HG03439 (cell line): ENCODE measurements around the gene CDKL2.

Experiments used
- ATAC-seq: cut with Tn5 transposase; IDR thresholded peaks from one replicate; pipeline ENCODE4 v1.9.1; 2021; ENCODE audit warnings: mild to moderate bottlenecking, moderate library complexity; ENCODE audit not compliant: unreplicated experiment

CDKL2 gene

DNA sequence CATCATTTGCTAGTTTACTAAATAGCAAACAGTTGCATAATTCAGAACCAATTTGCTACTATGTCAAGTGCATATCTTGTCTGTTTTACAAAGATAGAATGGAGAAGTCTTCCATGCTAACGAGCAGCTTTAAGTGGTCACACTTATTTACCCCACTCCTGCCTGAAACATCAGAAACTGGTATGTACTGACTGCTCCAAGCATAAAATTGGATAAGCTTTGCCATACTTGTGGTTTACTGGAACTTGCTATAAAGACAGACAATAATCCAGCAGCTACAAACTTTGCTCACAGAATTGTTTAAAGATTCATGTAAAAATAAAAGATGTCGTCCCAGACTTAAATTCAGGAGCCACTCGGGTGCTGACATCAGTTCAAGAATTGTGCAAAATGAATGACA is 13.3 kb upstream of the CDKL2 start:
- ATAC-seq = no peak

DNA sequence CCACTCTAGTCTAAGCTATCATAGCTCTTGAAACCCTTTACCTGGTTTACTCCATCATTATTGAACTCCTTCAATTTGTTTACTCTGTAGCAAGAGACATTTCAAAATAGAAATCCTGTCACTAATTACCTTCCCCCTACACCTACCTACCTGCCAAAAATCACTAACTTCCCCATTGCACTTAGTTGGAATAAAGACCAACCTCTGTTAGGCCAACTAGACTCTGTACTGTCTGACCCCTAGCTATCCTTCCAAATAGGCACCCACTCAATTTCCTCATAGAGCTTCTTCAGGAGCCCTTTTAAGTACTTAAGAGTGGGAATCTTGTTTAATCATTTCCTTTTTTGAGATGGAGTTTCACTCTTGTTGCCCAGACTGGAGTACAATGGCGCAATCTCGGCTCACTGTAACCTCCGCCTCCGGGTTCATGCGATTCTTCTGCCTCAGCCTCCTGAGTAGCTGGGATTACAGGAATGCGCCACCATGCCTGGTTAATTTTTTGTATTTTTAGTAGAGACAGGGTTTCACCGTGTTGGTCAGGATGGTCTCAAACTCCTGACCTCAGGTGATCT is 8.9 kb upstream of the CDKL2 start:
- ATAC-seq = no peak

DNA sequence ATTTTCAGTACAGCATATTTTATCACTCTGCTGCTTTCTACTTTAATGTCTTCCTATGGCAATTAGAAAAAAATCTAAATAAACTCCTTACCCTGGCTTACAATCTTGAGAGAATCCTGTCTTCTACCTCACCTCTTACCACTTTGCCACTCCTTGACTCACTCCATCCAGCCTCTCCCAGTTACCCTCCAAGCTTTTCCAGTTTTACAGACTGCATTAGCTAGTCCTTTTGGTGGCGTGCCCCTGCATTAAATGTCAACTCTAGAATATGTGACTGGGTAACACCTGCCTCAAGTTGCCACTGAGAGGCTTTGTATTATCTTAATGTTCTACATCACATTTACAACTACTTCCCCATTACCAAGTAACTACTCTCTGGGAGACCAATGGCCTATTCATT is 7.5 kb upstream of the CDKL2 start:
- ATAC-seq = no peak

DNA sequence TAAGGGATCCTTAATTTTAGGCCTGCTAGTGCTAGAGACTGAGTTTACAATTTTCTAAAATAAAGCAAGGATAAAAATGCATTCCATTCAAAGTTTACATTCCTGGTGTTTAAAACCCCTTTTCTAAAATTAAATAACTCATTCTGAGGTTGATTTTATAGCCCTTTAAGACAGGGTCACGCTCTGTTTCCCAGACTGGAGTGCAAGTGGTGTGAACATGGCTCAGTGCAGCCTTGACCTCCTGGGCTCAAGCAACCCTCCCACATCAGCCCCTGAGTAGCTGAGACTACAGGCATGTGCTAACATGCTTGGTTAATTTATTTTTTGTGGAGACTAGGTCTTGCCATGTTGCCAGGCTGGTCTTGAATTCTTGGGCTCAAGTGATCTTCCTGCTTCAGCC is 6.8 kb upstream of the CDKL2 start:
- no peak for ATAC-seq

DNA sequence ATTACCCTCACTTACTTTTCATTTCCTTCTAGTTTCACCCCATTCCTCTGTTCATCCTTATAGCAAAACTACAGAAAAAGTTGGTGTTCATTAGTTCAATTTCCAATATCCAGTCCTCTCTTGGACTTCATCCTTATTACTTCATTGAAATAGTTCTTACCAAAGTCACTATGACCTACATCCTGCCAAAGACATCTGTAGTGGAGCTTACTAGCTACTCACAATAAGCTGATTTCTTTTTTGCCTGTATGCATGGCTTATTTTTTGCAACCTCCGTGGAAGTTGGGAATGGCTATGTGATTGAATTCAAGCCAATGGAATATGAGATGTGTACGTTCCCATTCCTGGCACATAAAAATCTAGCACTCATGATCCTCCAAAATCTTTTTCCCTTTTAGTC is 4.6 kb upstream of the CDKL2 start:
- no peak for ATAC-seq

DNA sequence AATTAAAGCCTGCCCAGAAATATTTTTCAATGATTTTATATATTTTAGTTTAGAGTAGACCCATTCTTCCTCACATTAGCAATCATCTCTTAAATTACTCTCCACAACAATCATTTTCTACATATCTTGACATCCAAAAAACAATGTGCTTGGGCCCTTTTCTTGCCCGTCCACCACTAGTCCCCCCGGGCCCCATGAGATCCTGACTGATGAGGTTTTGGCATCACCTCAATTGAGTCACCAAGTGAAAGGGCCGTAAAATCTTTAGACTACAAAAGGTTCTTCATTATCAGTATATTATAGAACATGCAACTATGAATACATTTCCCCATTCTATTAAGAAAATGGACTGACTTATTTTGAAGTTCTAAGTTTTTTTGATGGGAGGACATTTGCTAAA is 4.0 kb upstream of the CDKL2 start:
- no peak for ATAC-seq

DNA sequence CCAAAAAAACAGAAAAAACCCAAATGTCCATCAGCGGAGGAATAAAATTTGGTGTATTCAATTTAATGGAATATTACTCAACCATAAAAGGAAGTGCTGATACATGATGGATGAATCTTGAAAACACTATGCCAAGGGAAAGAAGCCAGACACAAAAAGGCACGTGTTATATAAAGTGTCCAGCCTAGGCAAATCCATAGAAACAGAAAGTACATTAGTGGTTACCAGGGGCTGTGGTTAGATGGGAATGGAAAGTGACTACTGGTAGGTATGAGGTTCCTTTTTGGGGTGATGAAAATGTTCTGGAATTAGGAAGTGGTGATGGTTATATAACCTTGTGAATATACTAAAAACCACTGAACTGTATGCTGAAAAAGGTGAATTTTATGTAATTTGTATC is 3.5 kb upstream of the CDKL2 start:
- no peak for ATAC-seq

DNA sequence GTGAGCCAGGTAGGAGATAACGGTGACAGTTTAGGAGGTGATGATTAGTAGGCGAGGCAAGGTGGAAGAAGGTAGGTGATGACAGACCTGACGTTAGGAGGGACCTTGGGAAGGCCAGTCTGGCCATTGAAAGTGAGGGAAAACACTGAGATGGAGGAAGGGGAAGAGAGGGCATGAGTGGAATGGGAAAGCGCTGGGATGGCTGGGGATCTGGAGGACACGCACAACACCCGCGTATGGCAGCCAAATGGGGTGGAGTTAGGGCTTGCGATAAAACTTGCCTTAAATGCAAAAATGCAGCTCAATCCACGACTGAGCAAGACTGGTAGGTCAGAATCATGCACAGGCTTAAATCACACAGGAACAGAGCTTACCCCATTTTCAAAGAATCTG is 605 bp upstream of the CDKL2 start:
- no peak for ATAC-seq

DNA sequence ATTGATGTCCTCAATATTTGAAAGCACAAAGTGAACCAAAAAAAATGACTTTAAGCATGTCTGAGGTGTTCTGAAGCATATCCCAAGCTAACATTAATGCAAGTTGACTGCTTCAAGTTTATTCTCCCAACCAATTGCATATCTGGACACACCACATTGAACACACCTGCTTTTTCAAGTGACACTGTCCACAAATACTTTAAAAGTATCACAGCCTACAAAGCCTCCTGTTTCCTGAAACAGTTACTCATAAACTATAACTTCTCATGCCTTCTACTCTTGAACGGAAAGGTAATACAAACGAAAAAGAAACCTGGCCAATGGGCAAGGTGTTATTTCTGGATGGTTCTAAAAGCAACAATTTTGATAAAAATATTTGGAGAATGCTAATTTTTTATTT is 1.1 kb downstream of the CDKL2 start:
- ATAC-seq = no peak

DNA sequence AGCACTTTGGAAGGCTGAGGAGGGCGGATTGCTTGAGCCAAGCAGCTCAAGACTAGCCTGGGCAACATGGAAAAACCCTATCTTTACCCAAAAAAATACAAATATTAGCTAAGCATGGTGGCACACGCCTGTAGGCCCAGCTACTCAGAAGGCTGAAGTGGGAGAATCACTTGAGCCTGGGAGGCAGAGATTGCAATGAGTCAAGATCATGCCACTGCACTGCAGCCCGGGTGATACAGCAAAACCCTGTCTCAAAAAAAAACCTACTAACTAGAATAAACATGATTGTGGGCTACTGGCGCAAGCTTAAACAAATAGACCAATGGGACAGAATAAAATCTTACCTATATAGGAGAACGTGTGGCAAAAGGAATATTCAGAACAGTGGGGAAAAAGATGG is 7.3 kb downstream of the CDKL2 start:
- ATAC-seq = no peak

DNA sequence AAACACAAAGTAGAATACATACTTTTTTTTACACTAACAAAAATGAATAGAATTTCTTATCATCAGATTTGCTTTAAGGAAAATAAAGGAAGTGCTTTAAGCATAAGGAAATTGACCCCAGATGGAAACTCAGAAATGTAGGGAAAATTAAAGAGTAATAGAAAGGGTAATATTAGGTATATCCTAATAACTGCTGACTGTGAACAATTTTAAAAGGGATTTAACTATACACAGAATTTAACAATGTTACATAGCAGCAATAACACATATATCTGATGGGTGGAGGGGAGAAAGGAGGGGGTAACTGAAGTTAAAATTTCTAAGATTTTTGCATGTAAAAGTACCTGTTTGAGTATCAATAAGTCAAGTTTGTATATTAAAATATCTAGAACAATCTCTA is 8.6 kb downstream of the CDKL2 start:
- ATAC-seq = no peak

DNA sequence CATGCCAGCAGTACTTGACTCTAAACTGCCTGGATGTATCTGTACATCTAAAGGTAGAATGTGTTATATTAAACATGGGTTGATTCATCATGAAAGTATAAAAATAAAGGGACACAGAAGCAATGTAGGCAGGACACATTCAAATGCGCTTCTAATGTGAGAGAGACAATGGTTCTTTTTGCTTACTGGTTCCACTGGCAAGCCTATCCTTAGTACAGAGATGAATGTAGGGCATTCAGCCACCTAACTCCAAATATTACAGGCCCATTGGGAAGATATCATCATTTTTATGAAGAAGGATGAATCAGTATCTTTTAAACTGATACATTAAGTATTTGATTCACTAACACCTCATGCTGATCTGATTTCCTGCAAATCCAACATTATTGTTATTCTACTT is 18.0 kb downstream of the CDKL2 start:
- ATAC-seq = no peak

DNA sequence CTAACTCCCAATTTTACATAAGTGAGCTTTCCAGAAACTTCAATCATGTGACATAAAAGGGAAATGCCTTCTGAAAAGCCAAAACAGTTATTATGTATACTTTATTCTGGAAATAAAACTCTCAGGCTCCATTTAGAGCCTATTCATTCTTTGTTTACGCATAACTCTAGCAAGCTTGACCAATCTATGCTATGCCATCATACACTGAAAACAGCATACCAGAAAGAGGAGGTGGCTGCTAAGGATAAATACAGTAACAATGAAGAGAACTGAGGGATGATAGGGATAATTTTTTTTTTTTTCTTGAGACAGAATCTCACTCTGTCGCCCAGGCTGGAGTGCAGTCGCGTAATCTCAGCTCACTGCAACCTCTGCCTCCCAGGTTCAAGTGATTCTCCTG is 24.4 kb downstream of the CDKL2 start:
- ATAC-seq = no peak

DNA sequence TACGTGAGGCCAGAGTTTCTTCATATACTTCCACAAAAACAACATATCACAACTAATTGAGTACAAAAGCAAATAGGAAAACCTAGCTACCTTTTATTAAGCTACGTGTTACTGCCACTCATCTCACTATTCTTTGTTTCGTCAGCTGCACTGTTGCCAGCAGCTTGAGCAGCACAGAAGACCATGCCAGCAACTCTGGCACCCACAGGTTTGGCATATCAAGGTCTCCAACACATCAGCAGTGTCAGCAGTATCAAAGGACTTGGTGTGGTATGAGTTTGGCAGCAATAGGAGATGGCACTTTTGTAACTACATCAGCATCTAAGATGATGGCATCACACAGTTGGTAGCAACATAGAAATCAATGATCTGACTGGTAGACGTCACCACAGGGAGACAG is 30.7 kb downstream of the CDKL2 start:
- no peak for ATAC-seq

DNA sequence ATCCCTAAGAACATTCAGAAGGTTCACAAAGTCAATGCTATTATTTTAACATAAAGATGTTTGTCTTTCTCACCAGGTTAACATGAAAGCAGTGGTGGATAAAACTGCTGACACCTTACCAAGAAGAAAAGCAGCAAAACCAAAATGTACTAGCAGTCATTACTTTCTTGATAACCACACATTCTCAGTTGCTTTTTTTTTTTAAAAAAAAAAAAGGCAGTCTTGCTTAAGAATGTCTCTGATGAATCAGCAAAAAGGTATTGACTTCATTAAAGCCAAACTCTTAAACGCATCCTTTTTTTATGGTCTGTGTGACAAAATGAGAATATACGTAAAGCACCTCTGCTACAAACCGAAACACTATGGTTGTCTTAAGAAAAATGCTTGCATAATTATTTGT is 31.9 kb downstream of the CDKL2 start:
- ATAC-seq = no peak

DNA sequence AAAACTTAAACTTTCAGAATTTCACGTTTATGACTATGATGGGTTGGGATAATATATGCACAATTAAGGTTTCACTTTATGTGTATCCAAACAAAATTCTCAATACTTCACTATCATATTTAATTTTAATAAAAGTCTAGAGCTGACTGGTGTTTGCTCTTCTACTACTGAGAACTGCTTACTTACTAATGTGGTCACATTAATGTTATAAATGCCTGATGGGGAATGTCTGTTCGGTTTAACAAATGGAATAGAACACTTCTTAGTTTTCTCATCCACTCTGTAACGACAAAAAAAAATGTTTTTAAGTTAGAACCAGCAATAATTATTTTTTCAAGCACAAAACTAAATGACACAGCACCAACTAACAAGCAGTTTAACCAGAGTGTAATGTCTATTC is 34.3 kb downstream of the CDKL2 start:
- ATAC-seq = no peak

DNA sequence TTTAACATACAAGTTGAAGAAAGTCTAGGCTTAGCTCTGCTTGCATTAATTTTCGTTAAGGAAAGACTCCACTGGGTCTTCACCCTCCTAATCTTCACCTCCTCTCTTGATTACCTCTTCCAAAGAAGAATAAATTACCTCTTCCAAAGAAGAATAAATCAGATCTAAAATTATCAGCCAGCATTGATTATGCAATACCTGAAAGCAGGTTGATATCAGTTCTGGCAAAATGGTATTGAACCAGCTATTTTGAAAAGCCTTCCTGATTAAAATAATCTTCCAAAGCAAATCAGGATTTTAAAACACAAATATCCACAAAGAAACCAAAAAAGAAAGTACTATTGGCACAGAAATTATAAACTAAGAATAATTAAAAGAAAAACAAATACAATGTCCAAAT is 36.9 kb downstream of the CDKL2 start:
- ATAC-seq = no peak

DNA sequence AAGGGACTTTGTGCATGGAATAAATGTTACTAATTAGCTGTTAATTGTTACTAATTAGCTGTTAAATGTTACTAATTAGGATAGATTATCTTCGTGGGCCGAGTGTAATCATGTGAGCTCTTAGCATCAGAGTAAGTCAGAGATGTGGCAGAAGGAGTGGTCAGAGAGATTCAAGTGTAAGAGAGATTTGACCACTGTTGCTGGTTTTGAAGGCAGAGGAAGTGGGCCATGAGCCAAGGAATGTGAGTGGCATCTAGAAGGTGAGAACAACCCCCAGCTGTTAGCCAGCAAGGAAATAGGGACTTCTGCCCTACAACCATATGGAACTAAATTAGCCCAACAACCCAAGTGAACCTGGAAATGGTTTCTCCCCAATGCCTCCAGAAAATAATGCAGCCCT is 46.3 kb downstream of the CDKL2 start:
- ATAC-seq = no peak

DNA sequence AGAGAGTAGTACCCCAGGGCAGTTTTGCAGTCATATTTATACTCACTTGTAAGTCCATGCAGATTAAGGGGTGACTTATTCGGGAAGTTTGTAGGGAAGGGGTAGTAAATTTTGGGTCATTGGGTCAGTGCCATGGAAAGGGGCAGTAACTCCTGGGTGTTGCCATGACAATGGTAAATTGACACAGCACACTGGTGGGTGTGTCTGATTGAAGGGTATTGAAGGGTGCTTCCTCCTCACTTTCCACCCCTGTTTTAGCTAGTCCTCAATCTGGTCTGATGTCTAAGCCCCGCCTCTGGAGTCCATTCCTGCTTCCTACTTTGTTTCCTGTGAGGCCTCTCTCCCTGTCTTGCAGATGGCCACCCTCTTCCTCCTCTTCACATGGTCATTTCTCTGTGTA is 62.6 kb downstream of the CDKL2 start:
- ATAC-seq = no peak

DNA sequence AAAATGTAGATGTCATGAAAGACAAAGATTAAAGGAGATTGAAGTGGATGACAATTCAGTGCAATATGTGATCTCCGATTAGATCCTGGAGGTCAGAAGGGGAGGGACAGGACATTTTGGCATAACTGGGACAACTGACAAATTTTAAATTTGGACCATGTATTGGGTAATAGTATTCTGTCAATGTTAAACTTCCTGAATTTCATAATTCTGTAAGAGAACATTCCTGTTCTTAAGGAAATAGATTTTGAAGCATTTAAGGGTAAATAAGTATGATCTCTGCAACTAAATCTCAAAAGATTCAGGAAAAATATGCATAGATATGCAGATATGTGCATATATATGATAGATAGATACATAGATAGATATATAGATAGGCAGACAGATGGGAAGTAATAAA is 63.4 kb downstream of the CDKL2 start:
- ATAC-seq = no peak

DNA sequence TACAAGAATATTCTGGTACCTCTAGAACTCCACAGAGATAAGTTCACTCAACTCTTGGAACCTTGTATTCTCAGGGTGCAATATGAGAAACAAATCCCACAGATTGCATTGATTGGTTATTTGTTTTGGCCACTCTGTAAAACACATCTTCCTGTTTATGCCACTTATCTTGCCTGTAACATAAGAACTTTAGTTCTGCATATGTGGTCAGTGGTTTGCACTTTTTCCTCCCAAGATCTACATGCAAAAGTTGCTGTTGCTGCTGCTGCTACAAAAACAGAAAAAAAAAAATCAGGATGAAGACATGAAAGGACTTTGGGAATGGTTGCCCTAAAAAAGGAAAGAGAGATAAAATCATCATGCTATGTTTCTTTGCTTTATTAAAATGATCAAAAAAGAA is 64.8 kb downstream of the CDKL2 start:
- no peak for ATAC-seq

DNA sequence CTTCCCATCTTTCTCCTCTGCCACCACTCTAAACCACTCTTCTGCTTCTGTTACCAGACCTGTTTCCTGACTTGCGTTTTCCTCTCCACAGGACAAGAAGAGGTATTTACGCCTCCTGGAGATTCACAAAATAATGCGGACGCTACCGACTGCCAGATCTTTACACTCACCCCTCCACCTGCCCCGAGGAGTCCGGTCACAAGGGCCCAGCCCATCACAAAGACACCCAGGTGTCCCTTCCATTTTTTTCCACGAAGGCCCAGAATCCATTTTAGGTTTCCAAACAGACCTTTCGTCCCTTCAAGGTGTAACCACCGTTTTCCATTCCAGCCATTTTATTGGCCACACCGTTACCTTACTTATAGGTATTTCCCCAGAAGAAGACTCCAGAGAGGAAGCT is 66.3 kb downstream of the CDKL2 start:
- no peak for ATAC-seq

DNA sequence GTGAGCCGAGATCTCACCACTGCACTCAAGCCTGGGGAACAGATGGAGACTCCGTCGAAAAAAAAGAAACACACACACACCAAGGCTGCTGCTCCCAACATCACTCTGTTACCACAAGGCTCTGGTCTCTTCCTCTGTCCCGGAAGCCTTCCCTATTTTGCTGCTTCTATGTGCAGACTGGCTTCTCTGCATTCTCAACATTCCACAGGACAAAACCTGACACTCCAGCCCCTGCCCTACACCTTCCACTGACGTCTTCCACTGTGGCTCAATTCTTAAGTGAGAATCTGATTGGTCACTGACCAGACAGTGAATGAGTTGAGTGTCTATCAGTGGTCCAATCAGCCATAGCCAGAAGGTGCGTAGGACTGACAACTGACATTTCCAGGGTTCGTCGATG is 68.5 kb downstream of the CDKL2 start:
- no peak for ATAC-seq

DNA sequence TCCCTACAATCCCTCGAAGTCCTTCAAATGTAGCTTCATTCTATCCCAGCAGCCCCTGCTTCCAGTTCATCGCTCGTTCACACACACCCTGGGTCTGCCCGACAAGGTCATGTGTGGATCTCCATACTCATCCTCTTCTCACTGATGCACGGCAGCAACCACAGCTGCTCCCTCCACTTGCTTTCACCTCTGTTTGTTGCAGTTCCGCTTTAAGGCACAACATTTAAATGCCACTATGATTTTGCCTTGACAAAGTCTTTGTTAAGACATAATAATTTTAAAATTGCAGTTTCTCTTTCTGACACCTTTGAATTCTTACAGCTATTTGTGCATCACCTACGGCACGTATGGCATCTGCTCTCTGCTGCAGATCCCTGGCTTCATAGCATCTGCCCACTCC is 72.6 kb downstream of the CDKL2 start:
- ATAC-seq = no peak
